HCT116 (cell line): ENCODE measurements around the gene SULT2B1.

Experiments
- ATF3 ChIP-seq: IDR thresholded peaks from 2 replicates; pipeline ENCODE4 v1.6.1; 2012
- EGR1 ChIP-seq: IDR thresholded peaks from 2 replicates; pipeline ENCODE4 v1.6.1; 2012; ENCODE audit warnings: low read depth
- EZH2 ChIP-seq: fragments of 200-600 bp; sonication (generic); IDR thresholded peaks from 2 replicates; pipeline ENCODE4 v1.6.1; 2017; ENCODE audit warnings: antibody characterized with exemption, mixed run types
- EZH2phosphoT487 ChIP-seq: fragments of 200-600 bp; IDR thresholded peaks from 2 replicates; pipeline ENCODE4 v1.6.1; 2018; ENCODE audit warnings: antibody characterized with exemption, borderline replicate concordance
- POLR2A ChIP-seq: IDR thresholded peaks from 2 replicates; pipeline ENCODE4 v1.7.0; 2011; ENCODE audit warnings: borderline replicate concordance; ENCODE audit not compliant: insufficient read depth, insufficient read length; ENCODE audit errors: extremely low read depth
- POLR2AphosphoS5 ChIP-seq: IDR thresholded peaks from 2 replicates; pipeline ENCODE4 v1.6.1; 2011; ENCODE audit warnings: mild to moderate bottlenecking, low read depth, low read length, moderate library complexity
- RAD21 ChIP-seq: IDR thresholded peaks from 2 replicates; pipeline ENCODE4 v1.6.1; 2012; ENCODE audit warnings: low read depth, mild to moderate bottlenecking
- REST ChIP-seq: IDR thresholded peaks from 2 replicates; pipeline ENCODE4 v1.6.1; 2012; ENCODE audit warnings: low read depth
- SIN3A ChIP-seq: IDR thresholded peaks from 2 replicates; pipeline ENCODE4 v1.6.1; 2012; ENCODE audit warnings: low read depth
- SRF ChIP-seq: IDR thresholded peaks from 2 replicates; pipeline ENCODE4 v1.6.1; 2012; ENCODE audit warnings: low read depth
- TF ChIP-seq, protein P1 (sequence below), 3 experiments: fragments of 200-600 bp in 1 of 3; sonication (generic) in 1 of 3; IDR thresholded peaks in 2 of 3; conservative IDR thresholded peaks in 1 of 3; 2 replicates each; pipeline ENCODE4 v1.5.1; 2012 to 2017; ENCODE audit warnings: low read depth in 2 of 3, low read length in 2 of 3, antibody characterized with exemption in 1 of 3, borderline replicate concordance in 1 of 3, control low read depth in 1 of 3, mild to moderate bottlenecking in 1 of 3, mixed read lengths in 1 of 3, mixed run types in 1 of 3, moderate library complexity in 1 of 3; ENCODE audit not compliant: insufficient read depth in 1 of 3

DNA sequence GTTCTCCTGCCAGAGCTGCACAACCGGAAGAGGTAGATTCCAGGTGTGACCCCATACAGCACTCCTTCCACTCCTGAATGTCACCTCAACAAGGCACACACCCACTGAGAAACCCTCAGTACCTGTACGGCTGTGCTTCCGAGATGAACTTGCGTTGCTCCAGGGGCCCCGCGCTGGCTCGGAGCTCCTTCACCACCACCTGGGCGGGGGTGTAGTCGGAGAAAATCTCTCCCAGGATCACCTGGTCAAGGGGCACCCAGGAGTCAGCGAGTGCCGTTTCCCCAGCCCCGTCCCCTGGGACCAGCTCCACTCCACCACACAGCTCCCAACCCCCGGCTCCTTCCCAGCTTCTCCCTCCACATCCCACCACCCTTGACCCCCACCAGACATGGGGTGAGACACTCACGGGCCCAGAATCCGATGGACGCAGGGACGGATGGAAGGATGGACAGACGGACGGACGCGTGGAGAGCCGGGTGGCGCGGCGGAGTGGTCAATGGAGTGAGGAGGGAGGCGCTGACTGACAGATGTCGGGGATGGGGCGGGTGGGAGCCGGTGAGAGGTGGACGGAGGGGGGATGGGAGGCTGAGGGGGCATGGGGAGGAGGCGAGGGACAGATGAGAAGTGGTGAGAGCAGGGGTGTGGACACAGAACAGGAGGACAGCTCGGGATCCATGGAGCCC is 43.1 kb upstream of the SULT2B1 start:
- TF ChIP-seq EZH2phosphoT487 (no peak), SRF (no peak), POLR2A (no peak), ATF3 (no peak), REST (no peak), POLR2AphosphoS5 (no peak), RAD21 (no peak), EGR1 (no peak), EZH2 (no peak), SIN3A (no peak)
- TF ChIP-seq, protein P1, sequence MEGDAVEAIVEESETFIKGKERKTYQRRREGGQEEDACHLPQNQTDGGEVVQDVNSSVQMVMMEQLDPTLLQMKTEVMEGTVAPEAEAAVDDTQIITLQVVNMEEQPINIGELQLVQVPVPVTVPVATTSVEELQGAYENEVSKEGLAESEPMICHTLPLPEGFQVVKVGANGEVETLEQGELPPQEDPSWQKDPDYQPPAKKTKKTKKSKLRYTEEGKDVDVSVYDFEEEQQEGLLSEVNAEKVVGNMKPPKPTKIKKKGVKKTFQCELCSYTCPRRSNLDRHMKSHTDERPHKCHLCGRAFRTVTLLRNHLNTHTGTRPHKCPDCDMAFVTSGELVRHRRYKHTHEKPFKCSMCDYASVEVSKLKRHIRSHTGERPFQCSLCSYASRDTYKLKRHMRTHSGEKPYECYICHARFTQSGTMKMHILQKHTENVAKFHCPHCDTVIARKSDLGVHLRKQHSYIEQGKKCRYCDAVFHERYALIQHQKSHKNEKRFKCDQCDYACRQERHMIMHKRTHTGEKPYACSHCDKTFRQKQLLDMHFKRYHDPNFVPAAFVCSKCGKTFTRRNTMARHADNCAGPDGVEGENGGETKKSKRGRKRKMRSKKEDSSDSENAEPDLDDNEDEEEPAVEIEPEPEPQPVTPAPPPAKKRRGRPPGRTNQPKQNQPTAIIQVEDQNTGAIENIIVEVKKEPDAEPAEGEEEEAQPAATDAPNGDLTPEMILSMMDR (IDR thresholded peaks at IDR 0.05 in 2 of 3, conservative IDR thresholded peaks at IDR 0.05 in 1 of 3; ENCODE audit: borderline replicate concordance in 1 of 3, insufficient read depth in 1 of 3, low read depth in 2 of 3, low read length in 2 of 3): no peak
